Type B pancreatic cell (in vitro differentiated cells): ENCODE results near the gene BPI. TPM values are rescaled to one million over a fixed set of nuclear protein-coding genes. Genes with fewer than 3 reads are reported as not detected.

Source experiments
- DNase-seq: peaks from one replicate; pipeline ENCODE4 v3.0.0; 2021; ENCODE audit warnings: mixed read lengths; ENCODE audit not compliant: unreplicated experiment; ENCODE audit errors: extremely low spot score
- H3K27ac Mint-ChIP-seq: 2 replicates; pipeline ENCODE4 v1.8.0; 2021; ENCODE audit warnings: mild to moderate bottlenecking, mixed read lengths
- H3K27me3 Mint-ChIP-seq: 2 replicates; pipeline ENCODE4 v1.8.0; 2021; ENCODE audit warnings: mixed read lengths
- H3K36me3 Mint-ChIP-seq: 2 replicates; pipeline ENCODE4 v1.8.0; 2021; ENCODE audit warnings: mixed read lengths
- H3K4me1 Mint-ChIP-seq: one replicate; pipeline ENCODE4 v1.8.0; 2021; ENCODE audit warnings: mixed read lengths; ENCODE audit not compliant: unreplicated experiment
- H3K4me3 Mint-ChIP-seq: 2 replicates; pipeline ENCODE4 v1.8.0; 2021; ENCODE audit warnings: mild to moderate bottlenecking, mixed read lengths
- H3K9me3 Mint-ChIP-seq: 2 replicates; pipeline ENCODE4 v1.8.0; 2021; ENCODE audit warnings: mixed read lengths
- CTCF ChIP-seq: fragments of 200-600 bp; sonication (generic); conservative IDR thresholded peaks from 2 replicates; pipeline ENCODE4 v1.5.0; 2021; ENCODE audit warnings: antibody characterized with exemption, mild to moderate bottlenecking
- total RNA-seq: library from RNA; stranded (reverse); gene quantifications from 2 replicates; pipeline ENCODE4 v1.2.1, GENCODE V29; 2021; ENCODE audit warnings: low replicate concordance

BPI gene
- total RNA-seq, 1 donor from 2014 or later = 0.17 TPM

DNA sequence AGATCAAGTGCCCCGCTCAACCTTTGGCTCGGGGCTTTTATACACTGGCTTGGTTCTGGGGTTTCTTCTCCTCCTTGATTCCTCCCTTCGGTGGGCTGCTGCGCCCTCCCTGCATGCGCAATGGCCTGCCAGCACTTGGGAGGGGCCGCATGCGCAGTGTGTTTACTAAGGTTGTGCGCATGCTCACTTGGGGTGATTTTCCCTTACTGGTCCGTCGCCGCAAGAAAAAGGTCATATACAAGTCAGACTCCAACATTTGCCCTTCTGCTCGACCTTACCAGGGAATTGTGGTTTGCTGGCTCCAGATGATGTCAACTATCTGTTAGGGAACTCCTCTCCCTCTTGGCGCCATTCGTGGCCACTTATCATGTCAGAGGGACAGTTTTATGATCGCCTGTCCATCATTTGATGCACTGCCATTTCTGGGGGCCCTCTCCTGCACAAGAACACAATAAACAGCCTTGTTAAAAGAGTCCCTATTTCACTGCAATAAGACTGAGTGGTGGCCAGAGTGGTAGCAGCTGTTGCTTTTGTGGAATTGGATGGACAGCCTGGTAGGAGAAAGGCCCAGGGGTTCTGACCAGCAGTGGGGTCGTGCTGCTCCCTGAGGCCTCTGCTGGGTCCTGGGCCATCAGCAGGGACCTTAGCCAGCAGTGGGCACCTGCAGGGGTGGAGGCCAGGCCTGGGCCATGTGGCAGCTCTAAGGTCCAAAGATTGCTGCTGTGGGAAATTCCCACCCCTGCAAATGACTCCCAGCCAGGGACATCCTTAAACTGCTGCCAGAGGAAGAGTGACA, 39.6 kb downstream of the BPI start:
- no peak for TF ChIP-seq CTCF
- Mint-ChIP-seq H3K4me1 (peaks cover 9% of the 10 kb centered on the region), H3K27ac (no peak overlapping the region), H3K4me3 (no peak overlapping the region), H3K9me3 (no peaks in the 10 kb centered on the region), H3K27me3 (peaks cover 2% of the 10 kb centered on the region), H3K36me3 (no peaks in the 10 kb centered on the region)
- DNase-seq = no peak

DNA sequence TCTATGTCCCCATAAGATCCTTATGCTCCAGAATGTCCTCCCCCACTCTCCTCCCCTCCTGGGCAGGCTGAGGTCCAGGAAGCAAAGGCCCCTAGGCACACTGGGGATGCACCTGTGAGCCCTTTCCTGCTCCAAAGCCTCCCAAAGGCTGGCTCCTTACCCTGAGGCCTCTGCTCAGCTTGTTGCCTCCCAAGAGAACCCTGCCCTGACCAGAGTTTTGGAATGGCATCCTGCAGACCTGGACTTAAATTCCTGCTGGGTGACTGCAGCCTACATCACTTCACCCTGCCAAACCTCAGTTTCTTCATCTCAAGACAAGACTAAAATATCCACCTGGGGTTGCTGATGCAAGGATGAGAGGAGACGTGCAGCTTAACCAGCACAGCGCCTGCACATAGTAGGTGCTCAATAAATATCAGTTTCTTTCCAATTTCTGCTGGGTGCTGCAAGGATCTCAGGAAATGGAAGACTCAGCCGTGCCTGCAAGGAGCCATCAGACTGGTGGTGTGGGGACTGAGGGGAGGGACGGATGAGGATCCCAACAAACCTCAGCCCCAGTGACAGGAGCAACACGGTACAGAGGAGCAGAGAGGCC, 40.2 kb downstream of the BPI start:
- TF ChIP-seq CTCF = no peak
- H3K4me3 Mint-ChIP-seq = no peak overlapping the region
- no peaks in the 10 kb centered on the region for H3K36me3 Mint-ChIP-seq
- H3K27ac Mint-ChIP-seq = no peak overlapping the region
- DNase-seq = no peak
- peaks cover 9% of the 10 kb centered on the region for H3K4me1 Mint-ChIP-seq
- peaks cover 2% of the 10 kb centered on the region for H3K27me3 Mint-ChIP-seq
- H3K9me3 Mint-ChIP-seq = no peaks in the 10 kb centered on the region

- peaks cover 9% of the 10 kb centered on the region for H3K4me1 Mint-ChIP-seq
- no peaks in the 10 kb centered on the region for H3K9me3 Mint-ChIP-seq
- no peak for TF ChIP-seq CTCF
- no peaks in the 10 kb centered on the region for H3K36me3 Mint-ChIP-seq
- no peak overlapping the region for H3K4me3 Mint-ChIP-seq
- H3K27me3 Mint-ChIP-seq = peaks cover 9% of the 10 kb centered on the region
- no peak overlapping the region for H3K27ac Mint-ChIP-seq
- DNase-seq = no peak
These were observed 41.7 kb downstream of the BPI start for GRCh38 chr20:38345643-38346042.

DNA sequence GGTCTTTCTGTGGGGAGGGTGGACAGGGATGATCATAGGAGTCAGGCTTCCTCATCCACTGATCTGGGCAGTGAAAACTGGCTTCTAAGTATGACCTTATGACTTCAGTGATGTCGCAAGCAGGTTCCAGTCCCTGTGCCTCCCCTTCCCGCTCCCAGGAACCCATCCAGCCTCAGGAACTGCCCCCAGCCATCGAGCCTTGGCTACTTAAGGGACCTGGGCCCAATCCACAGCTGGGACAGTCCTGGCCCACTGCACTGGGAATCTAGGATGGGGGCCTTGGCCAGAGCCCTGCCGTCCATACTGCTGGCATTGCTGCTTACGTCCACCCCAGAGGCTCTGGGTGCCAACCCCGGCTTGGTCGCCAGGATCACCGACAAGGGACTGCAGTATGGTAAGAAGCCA, 42.3 kb downstream of the BPI start, which contains the start of gene LBP:
TSS of gene LBP (plus strand) at position 236 of the 405 bp plus-strand sequence. CDS start at position 271, 35 bp downstream.
- TF ChIP-seq CTCF = no peak
- H3K4me3 Mint-ChIP-seq = no peak within 1 kb of the TSS
- peaks cover 9% of the 10 kb centered on the region for H3K27me3 Mint-ChIP-seq
- no peak within 1 kb of the TSS for H3K27ac Mint-ChIP-seq
- H3K36me3 Mint-ChIP-seq = no peaks in the 10 kb centered on the region
- peaks cover 9% of the 10 kb centered on the region for H3K4me1 Mint-ChIP-seq
- DNase-seq = no peak
- H3K9me3 Mint-ChIP-seq = no peaks in the 10 kb centered on the region

DNA sequence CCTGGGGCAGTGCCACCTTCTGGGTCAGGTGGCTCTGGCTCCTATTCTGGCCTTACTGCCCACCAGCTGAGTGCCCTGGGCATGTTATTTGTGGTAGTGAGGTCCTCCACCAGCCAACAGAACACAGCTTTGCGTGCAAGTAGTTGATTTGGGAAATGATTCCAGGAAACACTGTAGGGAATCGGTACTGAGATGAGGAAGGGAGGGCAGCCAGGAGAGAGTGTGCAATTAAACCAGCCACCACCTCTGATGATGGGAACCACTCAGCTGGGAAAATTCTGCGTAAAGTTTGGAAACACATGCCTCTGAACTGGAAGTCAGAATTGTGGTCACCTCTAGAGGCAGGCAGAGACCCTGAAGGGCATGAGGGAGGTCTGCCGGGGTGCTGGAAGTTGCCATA, 42.8 kb downstream of the BPI start:
- DNase-seq = no peak
- Mint-ChIP-seq H3K4me3 (no peak overlapping the region), H3K27ac (no peak overlapping the region), H3K27me3 (peaks cover 9% of the 10 kb centered on the region), H3K9me3 (no peaks in the 10 kb centered on the region), H3K36me3 (no peaks in the 10 kb centered on the region), H3K4me1 (peaks cover 8% of the 10 kb centered on the region)
- no peak for TF ChIP-seq CTCF
